ENCODE data around the gene DCDC2C.

Gene DCDC2C

GRCh38 chr2:3742743-3743508, 39.6 kb downstream of the DCDC2C start:
- DNase-seq (ENCODE audit: low read depth in 2 of 3, low spot score in 2 of 3) = no peak

DNA sequence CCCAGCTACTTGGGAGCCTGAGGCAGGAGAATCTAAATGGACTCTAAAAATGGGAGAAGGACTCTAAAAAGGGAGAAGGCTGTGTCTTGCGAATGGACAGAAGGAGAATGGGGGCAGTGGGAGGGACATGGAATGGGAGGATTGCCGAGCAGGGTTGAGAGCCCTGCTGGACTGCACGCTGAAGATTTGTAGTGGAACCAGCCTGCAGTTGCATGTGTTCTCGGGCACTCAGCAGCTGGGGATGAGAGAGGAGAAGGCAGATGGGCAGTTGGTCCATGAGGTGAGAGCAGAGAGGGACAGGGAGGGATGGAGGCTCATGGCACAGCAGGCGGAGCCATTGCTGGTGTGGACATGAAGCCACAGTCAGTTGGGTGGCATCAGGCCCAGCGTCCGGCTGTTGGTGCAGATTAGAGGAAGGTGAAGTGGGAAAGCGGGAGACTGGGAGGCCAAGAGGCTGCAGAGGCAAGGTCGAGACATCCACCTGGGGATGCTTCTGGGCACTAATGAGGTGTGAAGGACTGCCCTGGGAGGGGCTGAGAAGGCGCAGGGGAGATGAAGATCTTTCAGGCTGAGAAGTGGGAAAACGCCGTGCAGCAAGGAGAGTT, 40.7 kb downstream of the DCDC2C start:
- no peak for DNase-seq (ENCODE audit: low read depth in 2 of 3, low spot score in 2 of 3)

DNA sequence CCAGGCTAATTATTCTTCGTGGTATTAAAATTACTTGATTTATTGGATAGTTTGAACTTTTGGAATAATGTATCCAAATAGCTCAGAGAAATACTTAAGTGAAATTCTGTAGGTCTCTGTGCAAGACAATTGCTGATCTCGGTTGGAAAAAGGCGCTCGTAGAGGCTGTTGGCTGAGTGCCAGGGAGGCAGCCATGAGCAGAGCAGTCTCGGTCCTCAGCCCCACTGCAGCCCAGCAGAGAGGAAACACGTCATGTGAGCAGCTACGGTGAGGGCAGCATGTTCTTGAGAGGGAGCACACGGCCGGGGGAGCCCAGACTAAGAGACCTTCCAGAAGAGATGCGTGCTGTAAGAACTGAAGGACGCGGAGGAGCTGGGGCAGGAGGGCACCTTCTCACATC, 42.5 kb downstream of the DCDC2C start:
- DNase-seq (ENCODE audit: low read depth in 2 of 3, low spot score in 2 of 3) = no peak

DNA sequence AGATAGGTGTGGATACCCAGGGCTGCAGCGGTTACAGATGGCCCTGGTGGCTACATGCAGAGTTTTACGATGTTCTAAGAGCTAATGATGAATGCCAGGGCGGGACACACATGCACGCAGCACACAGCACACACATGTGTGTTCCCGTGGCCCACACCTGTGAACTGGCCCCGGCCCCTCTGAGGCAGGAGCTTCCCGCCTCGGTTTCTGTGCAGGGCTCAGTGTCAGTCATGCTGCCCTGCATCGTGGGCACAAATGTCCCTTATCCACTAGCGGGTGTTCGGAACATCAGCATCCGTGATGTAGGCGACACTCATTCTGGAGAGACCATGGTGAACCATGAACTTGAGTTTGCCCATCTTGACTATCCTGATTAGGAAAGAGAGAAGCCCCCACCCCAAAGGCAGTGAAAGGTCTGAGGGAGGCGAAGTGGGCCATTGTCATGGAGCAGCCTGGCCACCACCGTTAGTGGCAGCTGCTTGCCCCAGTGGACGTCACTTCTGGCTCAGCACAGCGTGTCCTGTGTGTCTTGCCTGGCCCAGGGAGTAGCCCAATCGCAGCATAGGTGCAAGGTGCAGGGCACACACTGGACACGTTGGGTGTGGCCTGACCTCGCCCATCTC, 43.8 kb downstream of the DCDC2C start:
- DNase-seq (ENCODE audit: low read depth in 2 of 3, low spot score in 2 of 3) = no peak

GRCh38 chr2:3747826-3748225, 44.5 kb downstream of the DCDC2C start:
- DNase-seq (ENCODE audit: low read depth in 2 of 3, low spot score in 2 of 3) = no peak

- DNase-seq (ENCODE audit: low read depth in 2 of 3, low spot score in 2 of 3) = no peak
Observed at GRCh38 chr2:3749201-3749600, 45.8 kb downstream of the DCDC2C start.

GRCh38 chr2:3751251-3751650, 47.9 kb downstream of the DCDC2C start:
- DNase-seq (ENCODE audit: low read depth in 2 of 3, low spot score in 2 of 3) = no peak

DNA sequence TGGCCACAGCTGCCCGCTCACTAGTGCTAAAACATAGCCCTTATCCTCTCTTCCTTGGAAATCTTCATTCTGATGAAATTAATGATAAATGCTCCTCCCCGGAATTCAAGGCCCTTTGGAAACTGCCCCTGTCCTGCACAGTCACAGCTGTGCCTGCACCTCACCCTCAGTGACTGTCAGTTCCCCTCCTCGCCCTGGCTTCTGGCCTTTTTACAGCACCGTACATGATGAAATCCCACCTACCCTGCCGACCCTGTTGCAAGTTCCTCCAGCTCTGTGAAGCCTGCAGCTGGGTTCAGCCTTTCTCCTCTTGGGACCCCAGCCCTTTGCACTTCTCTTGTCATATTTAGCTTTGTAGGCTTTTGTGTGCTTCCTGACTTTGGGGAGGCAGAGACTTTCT, 48.4 kb downstream of the DCDC2C start:
- no peak for DNase-seq (ENCODE audit: low read depth in 2 of 3, low spot score in 2 of 3)

DNA sequence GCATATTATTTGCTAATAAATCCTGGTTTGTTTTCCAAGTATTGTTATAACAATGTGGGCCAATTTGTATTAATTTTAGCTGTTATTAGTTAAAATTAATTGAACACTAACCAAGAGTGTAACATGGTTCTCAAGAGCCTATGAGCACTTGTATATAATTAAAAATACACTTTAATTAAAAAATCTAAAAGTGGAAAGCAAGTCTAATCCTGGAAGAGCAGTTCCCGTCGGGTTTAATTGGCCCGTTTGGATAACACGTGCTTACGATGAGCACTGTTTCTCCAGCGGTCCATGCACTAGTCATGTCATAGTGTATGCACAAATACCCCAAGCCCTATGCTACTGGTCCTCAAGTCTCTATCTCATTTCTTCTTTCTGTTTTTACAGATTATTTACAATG, 49.0 kb downstream of the DCDC2C start:
- no peak for DNase-seq (ENCODE audit: low read depth in 2 of 3, low spot score in 2 of 3)

GRCh38 chr2:3753561-3753960, 50.2 kb downstream of the DCDC2C start:
- no peak for DNase-seq (ENCODE audit: low read depth in 2 of 3, low spot score in 2 of 3)

- no peak for DNase-seq (ENCODE audit: low read depth in 2 of 3, low spot score in 2 of 3)
Observed at GRCh38 chr2:3754280-3754679, 50.9 kb downstream of the DCDC2C start.

DNA sequence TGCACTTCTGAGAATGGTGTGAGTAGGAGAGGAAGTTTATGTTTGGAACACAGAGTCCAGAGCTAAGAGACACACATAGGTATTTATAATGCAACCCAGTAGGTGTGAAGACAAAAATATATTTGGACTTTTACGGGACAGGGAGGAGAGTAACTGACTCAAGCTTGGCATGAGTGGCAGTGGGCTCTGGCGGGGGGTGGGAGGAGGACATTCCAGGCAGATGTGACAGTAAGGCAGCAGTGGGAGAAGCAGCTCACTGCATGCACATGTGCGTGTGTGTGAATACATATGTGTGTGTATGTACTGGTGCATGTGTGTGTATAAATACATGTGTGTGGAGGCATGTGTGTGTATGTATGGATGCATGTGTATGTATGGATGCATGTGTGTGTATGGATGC, 51.4 kb downstream of the DCDC2C start:
- DNase-seq (ENCODE audit: low read depth in 2 of 3, low spot score in 2 of 3) = no peak

DNA sequence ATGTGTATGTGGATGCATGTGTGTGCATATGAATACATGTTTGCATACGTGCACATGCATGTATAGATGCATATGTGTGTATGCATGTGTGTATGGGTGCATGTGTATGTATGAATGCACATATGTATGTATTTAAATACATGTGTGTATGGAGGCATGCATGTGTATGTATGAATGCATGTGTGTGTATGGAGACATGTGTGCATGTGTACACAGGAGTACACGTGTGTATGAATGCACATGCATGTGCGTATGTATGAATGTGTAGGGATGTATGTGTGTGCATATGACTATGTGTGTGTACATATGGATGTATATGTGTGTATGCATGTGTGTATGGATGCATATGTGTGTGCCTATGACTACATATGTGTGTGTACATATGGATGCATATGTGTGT, 51.9 kb downstream of the DCDC2C start:
- DNase-seq (ENCODE audit: low read depth in 2 of 3, low spot score in 2 of 3) = no peak

- no peak for DNase-seq (ENCODE audit: low read depth in 2 of 3, low spot score in 2 of 3)
Observed at GRCh38 chr2:3756306-3756705, 52.9 kb downstream of the DCDC2C start.

DNA sequence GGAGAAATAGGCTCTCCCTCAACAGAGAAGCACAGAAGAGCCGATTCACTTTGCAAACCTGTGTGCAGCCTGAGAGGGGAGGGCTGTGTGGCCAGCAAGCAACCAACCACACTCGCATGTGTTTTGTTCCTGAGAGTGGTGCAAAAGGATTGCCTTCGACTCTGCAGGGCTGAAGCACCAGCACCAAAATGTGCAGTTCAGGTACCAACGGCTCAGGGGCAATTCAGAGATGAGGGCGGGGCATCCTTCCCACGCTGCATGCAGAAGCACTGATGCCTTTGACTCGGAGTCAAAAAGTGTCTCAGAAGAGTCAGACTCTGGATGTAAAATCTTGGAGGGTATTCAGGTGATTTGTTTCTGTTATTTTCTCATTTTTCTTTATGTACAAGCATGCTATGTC, 55.5 kb downstream of the DCDC2C start:
- DNase-seq (ENCODE audit: low read depth in 2 of 3, low spot score in 2 of 3) = no peak

DNA sequence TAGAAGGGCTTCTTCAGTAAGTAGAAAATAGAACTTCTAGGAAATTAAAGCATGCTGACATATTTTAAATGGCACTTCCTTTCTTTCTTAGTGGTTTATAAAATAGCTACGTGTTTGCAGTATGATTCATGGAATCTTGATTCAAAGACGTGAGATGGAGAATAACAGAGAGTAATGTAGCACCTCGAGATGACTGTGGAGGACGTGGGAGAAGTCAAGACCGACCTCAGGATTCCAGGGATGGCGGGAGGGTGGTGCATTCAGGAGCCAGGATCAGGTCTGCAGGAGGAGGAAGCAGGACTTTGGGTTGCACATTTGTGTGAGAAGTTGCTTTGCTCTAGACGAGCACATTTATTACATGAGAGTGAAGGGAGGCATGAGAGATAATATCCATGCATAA, 56.0 kb downstream of the DCDC2C start:
- DNase-seq (ENCODE audit: low read depth in 2 of 3, low spot score in 2 of 3) = no peak

DNA sequence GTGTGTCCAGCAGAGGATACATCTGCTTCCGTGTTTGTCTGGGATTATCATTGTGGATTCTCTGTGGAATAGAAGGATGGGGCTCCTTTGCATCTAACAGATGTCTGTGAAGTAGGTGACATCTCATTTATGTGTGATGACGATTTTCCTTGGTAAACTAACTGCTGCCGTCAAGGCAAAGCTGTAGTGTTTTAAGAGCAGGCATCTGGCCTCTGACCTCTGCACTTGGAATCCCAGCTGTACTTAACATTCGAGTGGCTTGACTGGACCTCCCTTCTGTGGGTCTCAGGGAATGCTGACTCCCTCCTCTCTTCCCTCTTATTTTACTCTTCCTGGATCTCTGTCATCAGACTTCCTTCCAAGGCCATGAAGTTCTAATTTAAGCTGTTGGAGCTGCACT, 56.4 kb downstream of the DCDC2C start:
- DNase-seq (ENCODE audit: low read depth in 2 of 3, low spot score in 2 of 3) = no peak

- DNase-seq (ENCODE audit: low read depth in 2 of 3, low spot score in 2 of 3) = no peak
Observed at GRCh38 chr2:3761272-3761671, 57.9 kb downstream of the DCDC2C start.

DNA sequence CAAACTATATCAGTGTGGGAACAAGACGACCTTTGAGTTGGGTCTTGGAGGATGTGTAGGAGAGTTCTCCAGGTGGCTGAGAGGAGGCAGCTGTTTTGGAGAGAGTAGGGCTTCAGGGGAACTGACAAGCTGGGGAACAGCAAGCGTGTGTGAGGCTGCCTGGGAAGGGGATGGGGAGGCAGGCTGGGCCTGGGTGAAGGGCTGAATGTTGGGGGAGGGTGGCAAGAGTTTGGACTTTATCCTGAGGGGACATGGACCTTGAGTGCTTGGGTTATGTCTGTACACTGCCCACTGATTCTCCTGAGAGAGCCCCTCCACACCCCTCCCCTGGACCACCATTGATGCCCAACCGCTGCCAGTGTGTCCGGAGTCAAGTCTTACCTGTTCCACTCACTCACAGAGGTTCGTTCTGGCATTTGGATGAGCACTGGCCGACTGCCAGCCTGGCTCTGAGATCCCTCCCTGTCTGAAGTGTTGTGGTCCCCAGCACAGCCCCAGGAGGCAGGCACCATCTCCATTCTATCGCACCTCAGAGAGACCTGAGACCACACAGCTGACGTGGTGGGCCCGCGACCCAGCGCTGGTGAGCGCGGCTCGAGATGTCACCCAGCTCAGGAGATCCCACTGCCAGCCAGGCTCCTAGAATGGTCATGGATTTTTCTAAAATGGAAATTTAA, 59.5 kb downstream of the DCDC2C start:
- no peak for DNase-seq (ENCODE audit: low read depth in 2 of 3, low spot score in 2 of 3)

DNA sequence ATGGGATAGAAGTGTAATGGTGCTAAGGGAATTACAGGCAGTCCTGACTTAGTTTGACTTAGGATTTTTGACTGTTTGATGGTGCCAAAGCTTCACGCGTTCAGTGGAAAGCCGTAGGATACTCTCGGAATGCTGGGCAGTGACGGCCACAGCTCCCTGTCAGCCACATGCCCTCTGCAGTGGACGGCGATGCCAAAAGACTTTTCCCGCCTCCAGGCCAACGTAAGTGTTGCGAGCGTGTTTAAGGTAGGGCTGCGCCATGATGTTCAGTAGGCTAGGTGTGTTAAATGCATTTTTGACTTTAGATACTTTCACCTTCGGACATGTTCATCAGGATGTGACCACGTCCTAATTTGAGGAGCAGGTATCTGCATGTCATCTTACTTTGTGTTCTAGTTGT, 63.4 kb downstream of the DCDC2C start:
- no peak for DNase-seq (ENCODE audit: low read depth in 2 of 3, low spot score in 2 of 3)

- no peak for DNase-seq (ENCODE audit: low read depth in 2 of 3, low spot score in 2 of 3)
Observed at GRCh38 chr2:3768960-3769765, 65.8 kb downstream of the DCDC2C start.
